K562 (cell line): ENCODE measurements around the gene FOXP3. TPM values are rescaled to one million over a fixed set of nuclear protein-coding genes. Genes with fewer than 3 reads are reported as not detected.

Experiments used
- ARID3A ChIP-seq: IDR thresholded peaks from 2 replicates; pipeline ENCODE4 v1.6.1; 2012; ENCODE audit warnings: low read depth, low read length, improper control_type of control experiment, borderline replicate concordance
- CCNT2 ChIP-seq: IDR thresholded peaks from 2 replicates; pipeline ENCODE4 v1.6.1; 2011; ENCODE audit warnings: borderline replicate concordance, low read depth, mild to moderate bottlenecking, moderate library complexity, mixed read lengths, low read length; ENCODE audit not compliant: insufficient read length; ENCODE audit errors: extremely low read depth
- E2F8 ChIP-seq: fragments of 450-650 bp; IDR thresholded peaks from 2 replicates; pipeline ENCODE4 v1.7.1; 2018; ENCODE audit warnings: mild to moderate bottlenecking, low read depth; ENCODE audit not compliant: partially characterized antibody
- MAX ChIP-seq: sonication (generic); formaldehyde crosslinking; IDR thresholded peaks from 2 replicates; pipeline ENCODE4 v1.9.0; 2022; ENCODE audit warnings: mild to moderate bottlenecking, missing genetic modification reagents
- MYC ChIP-seq, 2 experiments: fragments of 250-450 bp in 1 of 2; sonication (Bioruptor Pico) in 1 of 2; IDR thresholded peaks; 2 replicates each; pipeline versions ENCODE4 v1.5.1 to v1.6.1; 2012 to 2021; ENCODE audit warnings: low read depth in 2 of 2, borderline replicate concordance in 1 of 2, improper control_type of control experiment in 1 of 2, low read length in 1 of 2, mild to moderate bottlenecking in 1 of 2, moderate library complexity in 1 of 2
- NFYB ChIP-seq: IDR thresholded peaks from 2 replicates; pipeline ENCODE4 v1.6.1; 2011; ENCODE audit warnings: mild to moderate bottlenecking, moderate library complexity; ENCODE audit not compliant: insufficient read length; ENCODE audit errors: extremely low read depth
- NR0B1 ChIP-seq: fragments of 450-650 bp; IDR thresholded peaks from one replicate; pipeline ENCODE4 v1.6.1; 2018; ENCODE audit warnings: mild to moderate bottlenecking, moderate library complexity; ENCODE audit not compliant: partially characterized antibody
- NR2C2 ChIP-seq, 2 experiments: fragments of 200-800 bp in 1 of 2; sonication (Bioruptor generic) in 1 of 2; sonication (generic) in 1 of 2; formaldehyde crosslinking in 1 of 2; IDR thresholded peaks; 2 replicates each; pipeline versions ENCODE4 v1.6.1 to v1.8.0; 2016 to 2022; ENCODE audit warnings: mild to moderate bottlenecking in 1 of 2, missing compliant biosample characterization in 1 of 2, missing genetic modification characterization in 1 of 2, missing genetic modification reagents in 1 of 2
- RHOXF2B ChIP-seq: fragments of 250-450 bp; sonication (Bioruptor Pico); conservative IDR thresholded peaks from 2 replicates; pipeline ENCODE4 v1.5.1; 2021
- TAF1 ChIP-seq: IDR thresholded peaks from 2 replicates; pipeline ENCODE4 v1.6.1; 2011; ENCODE audit warnings: mild to moderate bottlenecking, low read length, moderate library complexity; ENCODE audit not compliant: insufficient read depth, control insufficient read depth, severe bottlenecking; ENCODE audit errors: extremely low read depth
- YY1 ChIP-seq, 3 experiments: IDR thresholded peaks; 2 replicates each; pipeline ENCODE4 v1.6.1; 2011; ENCODE audit warnings: low read length in 2 of 3, mild to moderate bottlenecking in 2 of 3, moderate library complexity in 2 of 3, borderline replicate concordance in 1 of 3, control low read depth in 1 of 3, low read depth in 1 of 3; ENCODE audit not compliant: insufficient read depth in 3 of 3, insufficient replicate concordance in 2 of 3, control insufficient read depth in 1 of 3, insufficient read length in 1 of 3; ENCODE audit errors: extremely low read depth in 1 of 3
- ZNF143 ChIP-seq: sonication (generic); formaldehyde crosslinking; IDR thresholded peaks from 2 replicates; pipeline ENCODE4 v1.9.0; 2022; ENCODE audit warnings: mild to moderate bottlenecking, missing genetic modification reagents
- ZNF316 ChIP-seq: fragments of 450-650 bp; IDR thresholded peaks from 2 replicates; pipeline ENCODE4 v1.6.1; 2016
- polyA plus RNA-seq, 8 experiments: library from polyadenylated mRNA; depleted of rRNA in 4 of 8; stranded (reverse) in 5 of 8; unstranded in 3 of 8; fragments of >200 nt; fragmentation: Nextera tagmentation in 2 of 8; fragmentation: Illumina TruSeq in 1 of 8; extraction: Ambion mirVana in 2 of 8; extraction: Trizol in 1 of 8; gene quantifications; 2 replicates each; pipeline versions ENCODE4 v1.2.1 to v1.2.3, GENCODE V29; 2011 to 2014; ENCODE audit warnings: inconsistent platforms in 1 of 8, missing spikeins in 1 of 8
- total RNA-seq, 7 experiments: library from RNA; depleted of rRNA in 6 of 7; stranded (reverse); fragments of >200 nt in 6 of 7; fragmentation: Illumina TruSeq in 2 of 7; extraction: Trizol in 2 of 7; gene quantifications; 2 replicates each; pipeline versions ENCODE4 v1.2.1 to v1.2.3, GENCODE V29; 2011 to 2021; ENCODE audit warnings: low replicate concordance in 1 of 7
- TF ChIP-seq, protein P1 (sequence below): sonication (generic); formaldehyde crosslinking; IDR thresholded peaks from 2 replicates; pipeline ENCODE4 v1.8.1; 2023; ENCODE audit warnings: missing genetic modification reagents, mild to moderate bottlenecking, borderline replicate concordance

Gene FOXP3
- total and polyA plus RNA-seq, 9 of the 15 experiments (the other 6 are each of a cell fraction or from before 2014, with no cell fraction given): 0.04 to 0.24 (median 0.07) TPM; not detected in 4

GRCh38 chrX:49282647-49283011 is 18.1 kb upstream of the FOXP3 start (continued):
- TF ChIP-seq, protein P1, sequence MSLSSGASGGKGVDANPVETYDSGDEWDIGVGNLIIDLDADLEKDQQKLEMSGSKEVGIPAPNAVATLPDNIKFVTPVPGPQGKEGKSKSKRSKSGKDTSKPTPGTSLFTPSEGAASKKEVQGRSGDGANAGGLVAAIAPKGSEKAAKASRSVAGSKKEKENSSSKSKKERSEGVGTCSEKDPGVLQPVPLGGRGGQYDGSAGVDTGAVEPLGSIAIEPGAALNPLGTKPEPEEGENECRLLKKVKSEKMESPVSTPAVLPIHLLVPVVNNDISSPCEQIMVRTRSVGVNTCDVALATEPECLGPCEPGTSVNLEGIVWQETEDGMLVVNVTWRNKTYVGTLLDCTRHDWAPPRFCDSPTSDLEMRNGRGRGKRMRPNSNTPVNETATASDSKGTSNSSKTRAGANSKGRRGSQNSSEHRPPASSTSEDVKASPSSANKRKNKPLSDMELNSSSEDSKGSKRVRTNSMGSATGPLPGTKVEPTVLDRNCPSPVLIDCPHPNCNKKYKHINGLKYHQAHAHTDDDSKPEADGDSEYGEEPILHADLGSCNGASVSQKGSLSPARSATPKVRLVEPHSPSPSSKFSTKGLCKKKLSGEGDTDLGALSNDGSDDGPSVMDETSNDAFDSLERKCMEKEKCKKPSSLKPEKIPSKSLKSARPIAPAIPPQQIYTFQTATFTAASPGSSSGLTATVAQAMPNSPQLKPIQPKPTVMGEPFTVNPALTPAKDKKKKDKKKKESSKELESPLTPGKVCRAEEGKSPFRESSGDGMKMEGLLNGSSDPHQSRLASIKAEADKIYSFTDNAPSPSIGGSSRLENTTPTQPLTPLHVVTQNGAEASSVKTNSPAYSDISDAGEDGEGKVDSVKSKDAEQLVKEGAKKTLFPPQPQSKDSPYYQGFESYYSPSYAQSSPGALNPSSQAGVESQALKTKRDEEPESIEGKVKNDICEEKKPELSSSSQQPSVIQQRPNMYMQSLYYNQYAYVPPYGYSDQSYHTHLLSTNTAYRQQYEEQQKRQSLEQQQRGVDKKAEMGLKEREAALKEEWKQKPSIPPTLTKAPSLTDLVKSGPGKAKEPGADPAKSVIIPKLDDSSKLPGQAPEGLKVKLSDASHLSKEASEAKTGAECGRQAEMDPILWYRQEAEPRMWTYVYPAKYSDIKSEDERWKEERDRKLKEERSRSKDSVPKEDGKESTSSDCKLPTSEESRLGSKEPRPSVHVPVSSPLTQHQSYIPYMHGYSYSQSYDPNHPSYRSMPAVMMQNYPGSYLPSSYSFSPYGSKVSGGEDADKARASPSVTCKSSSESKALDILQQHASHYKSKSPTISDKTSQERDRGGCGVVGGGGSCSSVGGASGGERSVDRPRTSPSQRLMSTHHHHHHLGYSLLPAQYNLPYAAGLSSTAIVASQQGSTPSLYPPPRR (CRISPR knock-in tag): no peak
- no peak for TF ChIP-seq CCNT2
- TF ChIP-seq ARID3A: 0 out of 2 replicates have a peak, but pooled peaks have one; percentile 19
- no peak for TF ChIP-seq ZNF316
- TF ChIP-seq NR0B1: no peak
- no peak for TF ChIP-seq NFYB
- TF ChIP-seq E2F8: no peak
- no peak for TF ChIP-seq NR2C2 (CRISPR knock-in tag; IDR thresholded peaks at IDR 0.05)
- TF ChIP-seq NR2C2 (tag; IDR thresholded peaks at IDR 0.05): no peak
- no peak for TF ChIP-seq RHOXF2B
- no peak for TF ChIP-seq ZNF143 (CRISPR knock-in tag)
- TF ChIP-seq YY1 (IDR thresholded peaks at IDR 0.05; ENCODE audit: borderline replicate concordance in 1 of 3, control insufficient read depth in 1 of 3, extremely low read depth in 1 of 3, insufficient read depth in 3 of 3, insufficient read length in 1 of 3, insufficient replicate concordance in 2 of 3, low read depth in 1 of 3, low read length in 2 of 3): no peak
- TF ChIP-seq MAX (CRISPR knock-in tag): peak; percentile 22
- no peak for TF ChIP-seq TAF1
- TF ChIP-seq MYC (IDR thresholded peaks at IDR 0.05; ENCODE audit: low read depth, low read length): 0 out of 2 replicates have a peak, but pooled peaks have one; percentile 43
- TF ChIP-seq MYC (CRISPR knock-in tag; IDR thresholded peaks at IDR 0.05; ENCODE audit: borderline replicate concordance, low read depth): no peak
